Neural cell (in vitro differentiated cells): ENCODE results near the gene GSS. TPM values are rescaled to one million over a fixed set of nuclear protein-coding genes. Genes with fewer than 3 reads are reported as not detected.

Experiments
- H2AFZ ChIP-seq: fragments of 200-600, 300-800 bp; sonication (generic), shearing (Covaris generic); 2 replicates; pipeline ENCODE4 v1.6.0; 2014; ENCODE audit warnings: low read depth, mild to moderate bottlenecking, antibody characterized with exemption, low read length, moderate library complexity
- H3F3A ChIP-seq: fragments of 200-600 bp; shearing (Covaris generic); 2 replicates; pipeline ENCODE4 v1.6.1; 2016; ENCODE audit warnings: mild to moderate bottlenecking, moderate library complexity, mixed read lengths, antibody characterized with exemption, low read length; ENCODE audit not compliant: insufficient read depth, poor library complexity, severe bottlenecking
- H3K27ac ChIP-seq: fragments of 200-600, 300-800 bp; sonication (generic), shearing (Covaris generic); 2 replicates; pipeline ENCODE4 v1.5.1; 2014; ENCODE audit warnings: mild to moderate bottlenecking, low read length, moderate library complexity
- H3K27me3 ChIP-seq: fragments of 300-800, 200-600 bp; sonication (generic), shearing (Covaris generic); 2 replicates; pipeline ENCODE4 v1.6.0; 2014; ENCODE audit warnings: mild to moderate bottlenecking, low read depth, low read length, moderate library complexity; ENCODE audit not compliant: insufficient read depth
- H3K36me3 ChIP-seq: fragments of 300-800, 200-600 bp; sonication (generic), shearing (Covaris generic); 2 replicates; pipeline ENCODE4 v1.5.1; 2014; ENCODE audit warnings: mild to moderate bottlenecking, antibody characterized with exemption, low read length, moderate library complexity; ENCODE audit not compliant: insufficient read depth
- H3K4me2 ChIP-seq: fragments of 300-800, 200-600 bp; sonication (generic), shearing (Covaris generic); 2 replicates; pipeline ENCODE4 v1.6.0; 2014; ENCODE audit warnings: mild to moderate bottlenecking, low read length
- H3K4me3 ChIP-seq: fragments of 300-800, 200-600 bp; sonication (generic), shearing (Covaris generic); 2 replicates; pipeline ENCODE4 v1.5.1; 2014; ENCODE audit warnings: mild to moderate bottlenecking, low read length, moderate library complexity
- H3K79me2 ChIP-seq: fragments of 200-600 bp; shearing (Covaris generic); replicated peaks from 2 replicates; pipeline ENCODE4 v1.6.0; 2014; ENCODE audit warnings: mild to moderate bottlenecking, low read length, moderate library complexity; ENCODE audit not compliant: insufficient read depth
- H3K9ac ChIP-seq: fragments of 300-800, 200-600 bp; sonication (generic), shearing (Covaris generic); 2 replicates; pipeline ENCODE4 v1.6.1; 2016; ENCODE audit warnings: mild to moderate bottlenecking, low read length, mixed read lengths
- H3K9me2 ChIP-seq: fragments of 200-600 bp; shearing (Covaris generic); 2 replicates; pipeline ENCODE4 v1.6.1; 2016; ENCODE audit warnings: mild to moderate bottlenecking, low read length, mixed read lengths; ENCODE audit not compliant: insufficient read depth
- H3K9me3 ChIP-seq: fragments of 200-600, 300-800 bp; sonication (generic), shearing (Covaris generic); 2 replicates; pipeline ENCODE4 v1.6.1; 2016; ENCODE audit warnings: mild to moderate bottlenecking, mixed run types, low read length, moderate library complexity, mixed read lengths
- H4K20me1 ChIP-seq: fragments of 200-600 bp; shearing (Covaris generic); 2 replicates; pipeline ENCODE4 v1.6.1; 2016; ENCODE audit warnings: mild to moderate bottlenecking, mixed run types; ENCODE audit not compliant: insufficient read depth
- CTCF ChIP-seq: fragments of 450-650 bp; IDR thresholded peaks from 2 replicates; pipeline ENCODE4 v1.5.1; 2014; ENCODE audit warnings: antibody characterized with exemption, mild to moderate bottlenecking, moderate library complexity; ENCODE audit not compliant: poor library complexity, severe bottlenecking
- EP300 ChIP-seq: fragments of 450-650 bp; conservative IDR thresholded peaks from 2 replicates; pipeline ENCODE4 v1.6.1; 2014; ENCODE audit warnings: antibody characterized with exemption, mild to moderate bottlenecking, moderate library complexity; ENCODE audit not compliant: poor library complexity, severe bottlenecking
- EZH2 ChIP-seq: fragments of 200-600, 300-800 bp; shearing (Covaris generic), sonication (generic); IDR thresholded peaks from 2 replicates; pipeline ENCODE4 v1.6.1; 2014; ENCODE audit warnings: antibody characterized with exemption, low read length, borderline replicate concordance, mild to moderate bottlenecking; ENCODE audit not compliant: insufficient read depth, poor library complexity, severe bottlenecking
- MXI1 ChIP-seq: fragments of 450-650 bp; conservative IDR thresholded peaks from 2 replicates; pipeline ENCODE4 v1.6.1; 2014; ENCODE audit warnings: antibody characterized with exemption, mild to moderate bottlenecking; ENCODE audit not compliant: poor library complexity, severe bottlenecking
- POLR2AphosphoS5 ChIP-seq: IDR thresholded peaks from 2 replicates; pipeline ENCODE4 v1.6.1; 2012
- RAD21 ChIP-seq: fragments of 450-650 bp; conservative IDR thresholded peaks from 2 replicates; pipeline ENCODE4 v1.6.1; 2014; ENCODE audit warnings: antibody characterized with exemption, mild to moderate bottlenecking, moderate library complexity
- REST ChIP-seq: IDR thresholded peaks from 2 replicates; pipeline ENCODE4 v1.6.1; 2012; ENCODE audit warnings: borderline replicate concordance
- SMC3 ChIP-seq: fragments of 450-650 bp; conservative IDR thresholded peaks from 2 replicates; pipeline ENCODE4 v1.6.1; 2014; ENCODE audit warnings: antibody characterized with exemption, mild to moderate bottlenecking, moderate library complexity; ENCODE audit not compliant: poor library complexity
- TAF1 ChIP-seq: IDR thresholded peaks from 2 replicates; pipeline ENCODE4 v1.6.1; 2012; ENCODE audit warnings: low read depth
- polyA plus RNA-seq: library from polyadenylated mRNA; depleted of rRNA; stranded (reverse); fragments of >200 nt; gene quantifications from 2 replicates; pipeline ENCODE4 v1.2.3, GENCODE V29; 2014

The GSS gene
- polyA plus RNA-seq, 1 donor from 2014 or later: 173 TPM

GRCh38 chr20:34951652-34952051 lies 4.0 kb downstream of the GSS start:
- Histone ChIP-seq H2AFZ (no peak overlapping the region), H3K27me3 (no peaks in the 10 kb centered on the region), H3K9me3 (no peaks in the 10 kb centered on the region), H3K79me2 (no peaks in the 10 kb centered on the region), H3K9ac (no peak overlapping the region), H3F3A (no peaks in the 10 kb centered on the region), H3K9me2 (no peaks in the 10 kb centered on the region), H3K4me3 (no peak overlapping the region), H3K27ac (no peak overlapping the region), H3K4me2 (no peak overlapping the region), H4K20me1 (no peaks in the 10 kb centered on the region), H3K36me3 (no peaks in the 10 kb centered on the region)
- TF ChIP-seq POLR2AphosphoS5 (no peak), TAF1 (no peak), CTCF (no peak), SMC3 (no peak), MXI1 (no peak), RAD21 (no peak), EP300 (no peak), REST (no peak), EZH2 (no peak)

GRCh38 chr20:34951252-34951651 lies 4.4 kb downstream of the GSS start:
- Histone ChIP-seq H3K79me2 (no peaks in the 10 kb centered on the region), H3K9me2 (no peaks in the 10 kb centered on the region), H3K9me3 (no peaks in the 10 kb centered on the region), H3K27me3 (no peaks in the 10 kb centered on the region), H3F3A (no peaks in the 10 kb centered on the region), H4K20me1 (no peaks in the 10 kb centered on the region), H3K27ac (no peak overlapping the region), H3K36me3 (no peaks in the 10 kb centered on the region), H3K4me2 (no peak overlapping the region), H2AFZ (no peak overlapping the region), H3K9ac (no peak overlapping the region), H3K4me3 (no peak overlapping the region)
- TF ChIP-seq EZH2: no peak
- no peak for TF ChIP-seq CTCF
- no peak for TF ChIP-seq EP300
- no peak for TF ChIP-seq POLR2AphosphoS5
- TF ChIP-seq RAD21: no peak
- TF ChIP-seq TAF1: no peak
- TF ChIP-seq MXI1: no peak
- TF ChIP-seq REST: no peak
- TF ChIP-seq SMC3: no peak
